Large intestine (tissue), 3 donors: ENCODE measurements around the gene VENTX. TPM values are rescaled to one million over a fixed set of nuclear protein-coding genes. Genes with fewer than 3 reads are reported as not detected.
A peak's percentile ranks its signal among the peaks of the same experiment; 100 is the strongest.
"Not testable (repeated sequence)": the region's sequence is repeated elsewhere in the genome, so short reads cannot be mapped to it uniquely, and the experiment has no call there.

Source experiments
- DNase-seq, 2 donors: peaks; one replicate each; pipeline versions ENCODE4 v3.0.0 to v3.0.0-alpha.2; 2013
- H3K27ac ChIP-seq: one replicate; pipeline ENCODE4 v1.5.1; 2013; ENCODE audit warnings: low read length
- H3K27me3 ChIP-seq: 2 replicates; pipeline ENCODE4 v1.6.1; 2013; ENCODE audit warnings: low read length; ENCODE audit not compliant: control insufficient read depth, insufficient read depth
- H3K36me3 ChIP-seq: 2 replicates; pipeline ENCODE4 v1.6.1; 2013; ENCODE audit warnings: low read length; ENCODE audit not compliant: control insufficient read depth, insufficient read depth
- H3K4me1 ChIP-seq: one replicate; pipeline ENCODE4 v1.6.1; 2013; ENCODE audit warnings: low read length; ENCODE audit not compliant: control insufficient read depth, insufficient read depth
- H3K4me3 ChIP-seq: one replicate; pipeline ENCODE4 v1.5.1; 2013; ENCODE audit warnings: low read length
- H3K9me3 ChIP-seq: one replicate; pipeline ENCODE4 v1.6.1; 2013; ENCODE audit warnings: mild to moderate bottlenecking, low read depth, low read length, moderate library complexity; ENCODE audit not compliant: control insufficient read depth
- WGBS: methylation state at CpG from one replicate; pipeline ENCODE4 v1.1.5; 2013; ENCODE audit warnings: low lambda C conversion rate; ENCODE audit not compliant: insufficient coverage; 5-methylcytosine and 5-hydroxymethylcytosine counted together
- polyA plus RNA-seq: library from polyadenylated mRNA; unstranded; fragments of 120-200 nt; gene quantifications from one replicate; pipeline ENCODE4 v1.2.1, GENCODE V29; 2013

Gene VENTX
- polyA plus RNA-seq, 1 donor: 0.22 TPM

DNA sequence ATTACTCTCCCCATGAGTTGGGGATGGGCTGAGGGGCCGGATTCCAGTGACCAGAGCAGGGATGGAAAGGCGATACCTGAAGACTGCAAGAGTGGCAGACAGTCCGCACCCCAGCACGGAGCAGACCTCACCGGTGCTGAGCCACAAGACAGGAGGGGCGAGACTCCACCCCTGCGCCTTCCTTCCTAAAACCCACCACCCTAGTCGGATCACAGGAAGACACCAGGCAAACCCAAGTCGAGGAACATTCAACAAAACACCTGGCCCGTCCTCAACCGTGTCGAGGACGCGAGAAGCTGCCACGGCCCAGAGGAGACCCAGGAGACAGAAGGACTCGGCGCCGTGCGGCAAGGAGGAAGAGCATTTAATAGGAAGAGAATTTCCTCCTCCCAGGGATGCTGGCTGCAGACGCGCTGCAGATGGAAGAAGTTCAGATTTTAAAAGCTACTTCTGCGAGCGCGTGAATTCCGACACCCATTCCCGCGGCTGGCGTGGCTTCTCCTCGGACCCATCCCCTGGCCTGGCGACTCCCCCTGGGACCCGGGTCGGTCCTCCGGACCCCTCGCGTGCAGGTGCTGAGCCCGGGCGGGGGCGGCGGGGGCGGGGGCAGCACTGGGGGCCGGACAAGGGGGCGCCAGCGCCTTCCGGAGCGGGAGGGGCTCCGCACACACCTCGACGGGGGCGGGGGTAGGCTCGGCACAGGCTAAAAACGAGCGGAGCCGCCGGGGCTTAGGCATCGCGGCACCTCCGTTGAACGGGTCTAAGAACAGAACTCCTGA, 8.2 kb upstream of the VENTX start:
- Histone ChIP-seq H3K36me3 (no peaks in the 10 kb centered on the region), H3K27me3 (peaks cover 64% of the 10 kb centered on the region), H3K4me1 (peaks cover 5% of the 10 kb centered on the region), H3K27ac (no peak overlapping the region), H3K9me3 (peaks cover 6% of the 10 kb centered on the region), H3K4me3 (no peak overlapping the region)
- no CpG with 5 or more reads among the region's 58 CpGs for WGBS
- DNase-seq: no peak

DNA sequence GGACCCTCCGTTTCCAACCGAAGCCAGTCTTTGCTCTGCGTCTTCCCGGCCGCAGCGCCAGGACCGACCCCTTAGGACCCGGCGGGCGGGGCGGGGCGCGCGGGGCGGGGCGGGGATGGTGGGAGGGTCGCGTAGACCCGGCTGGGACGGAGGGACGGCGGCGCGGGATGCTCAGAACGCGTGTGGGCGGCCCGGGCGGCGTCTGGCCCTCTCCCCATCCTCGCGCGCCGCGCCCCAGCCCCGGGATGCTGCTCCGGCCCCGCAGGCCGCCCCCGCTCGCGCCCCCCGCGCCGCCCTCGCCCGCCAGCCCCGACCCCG, 7.7 kb upstream of the VENTX start, which contains the start of gene UTF1:
Gene UTF1 (plus strand): TSS at position 174 of the 318 bp plus-strand sequence. CDS start 72 bp downstream, at position 246.
- Histone ChIP-seq H3K4me3 (no peak within 1 kb of the TSS), H3K9me3 (peaks cover 6% of the 10 kb centered on the region), H3K4me1 (peaks cover 5% of the 10 kb centered on the region), H3K27me3 (peaks cover 65% of the 10 kb centered on the region), H3K27ac (no peak within 1 kb of the TSS), H3K36me3 (no peaks in the 10 kb centered on the region)
- no CpG with 5 or more reads among the region's 49 CpGs for WGBS
- DNase-seq: no peak

DNA sequence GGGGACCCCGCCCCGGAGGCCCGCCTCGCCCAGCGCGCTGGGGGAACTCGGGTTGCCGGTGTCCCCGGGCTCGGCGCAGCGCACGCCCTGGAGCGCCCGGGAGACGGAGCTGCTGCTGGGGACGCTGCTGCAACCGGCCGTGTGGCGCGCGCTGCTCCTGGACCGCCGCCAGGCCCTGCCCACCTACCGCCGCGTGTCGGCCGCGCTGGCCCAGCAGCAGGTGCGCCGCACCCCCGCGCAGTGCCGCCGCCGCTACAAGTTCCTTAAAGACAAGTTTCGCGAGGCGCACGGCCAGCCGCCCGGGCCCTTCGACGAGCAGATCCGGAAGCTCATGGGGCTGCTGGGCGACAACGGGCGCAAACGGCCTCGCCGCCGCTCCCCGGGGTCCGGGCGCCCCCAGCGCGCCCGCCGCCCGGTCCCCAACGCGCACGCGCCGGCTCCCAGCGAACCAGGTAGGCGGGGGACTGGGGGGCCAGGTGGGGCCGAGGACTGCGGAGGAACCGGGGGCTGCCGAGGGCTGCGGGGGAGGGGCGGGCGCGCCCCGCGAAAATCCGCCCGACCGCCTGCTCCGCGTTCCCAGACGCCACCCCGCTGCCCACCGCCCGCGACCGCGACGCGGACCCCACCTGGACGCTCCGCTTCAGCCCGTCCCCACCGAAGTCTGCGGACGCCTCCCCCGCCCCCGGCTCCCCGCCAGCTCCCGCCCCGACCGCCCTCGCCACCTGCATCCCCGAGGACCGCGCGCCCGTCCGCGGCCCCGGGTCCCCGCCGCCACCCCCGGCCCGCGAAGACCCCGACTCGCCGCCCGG, 7.1 kb upstream of the VENTX start:
- Histone ChIP-seq H3K27ac (no peak overlapping the region), H3K4me1 (peaks cover 5% of the 10 kb centered on the region), H3K36me3 (no peaks in the 10 kb centered on the region), H3K4me3 (no peak overlapping the region), H3K27me3 (peaks cover 71% of the 10 kb centered on the region), H3K9me3 (peaks cover 8% of the 10 kb centered on the region)
- DNase-seq: peak; percentile 45 to 70
- WGBS: no CpG with 5 or more reads among the region's 122 CpGs

DNA sequence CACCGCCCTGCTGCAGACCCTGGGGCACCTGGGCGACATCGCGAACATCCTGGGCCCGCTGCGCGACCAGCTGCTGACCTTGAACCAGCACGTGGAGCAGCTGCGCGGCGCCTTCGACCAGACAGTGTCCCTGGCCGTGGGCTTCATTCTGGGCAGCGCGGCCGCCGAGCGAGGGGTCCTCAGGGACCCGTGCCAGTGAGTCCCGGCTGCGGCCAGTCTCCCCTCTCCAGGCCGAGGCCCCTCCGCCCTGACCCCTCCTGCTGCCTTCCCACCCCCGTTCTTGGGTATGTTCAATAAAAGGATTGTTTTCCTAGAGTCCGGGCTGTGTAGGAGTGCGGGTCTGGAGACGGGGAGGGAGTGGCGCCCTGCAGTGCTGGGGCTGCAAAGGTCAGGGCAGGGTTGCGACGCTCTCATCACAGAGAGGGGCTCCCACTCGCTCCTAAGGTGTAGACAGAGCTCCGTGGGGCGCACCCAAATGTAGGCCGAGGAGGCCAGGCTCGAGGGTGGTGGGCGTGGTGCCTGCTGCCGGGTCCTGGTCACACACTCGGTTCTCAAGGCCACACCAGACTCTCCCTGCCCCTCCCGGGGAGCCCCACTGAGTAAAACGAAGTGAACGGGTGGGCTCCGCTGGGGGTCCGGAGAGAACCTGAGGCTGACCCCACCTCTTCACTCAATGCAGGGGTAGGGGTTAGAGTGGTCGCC, 6.3 kb upstream of the VENTX start:
- Histone ChIP-seq H3K4me1 (peaks cover 8% of the 10 kb centered on the region), H3K27ac (no peak overlapping the region), H3K36me3 (no peaks in the 10 kb centered on the region), H3K27me3 (peaks cover 79% of the 10 kb centered on the region), H3K9me3 (peaks cover 9% of the 10 kb centered on the region), H3K4me3 (no peak overlapping the region)
- DNase-seq: no peak
- no CpG with 5 or more reads among the region's 44 CpGs for WGBS

DNA sequence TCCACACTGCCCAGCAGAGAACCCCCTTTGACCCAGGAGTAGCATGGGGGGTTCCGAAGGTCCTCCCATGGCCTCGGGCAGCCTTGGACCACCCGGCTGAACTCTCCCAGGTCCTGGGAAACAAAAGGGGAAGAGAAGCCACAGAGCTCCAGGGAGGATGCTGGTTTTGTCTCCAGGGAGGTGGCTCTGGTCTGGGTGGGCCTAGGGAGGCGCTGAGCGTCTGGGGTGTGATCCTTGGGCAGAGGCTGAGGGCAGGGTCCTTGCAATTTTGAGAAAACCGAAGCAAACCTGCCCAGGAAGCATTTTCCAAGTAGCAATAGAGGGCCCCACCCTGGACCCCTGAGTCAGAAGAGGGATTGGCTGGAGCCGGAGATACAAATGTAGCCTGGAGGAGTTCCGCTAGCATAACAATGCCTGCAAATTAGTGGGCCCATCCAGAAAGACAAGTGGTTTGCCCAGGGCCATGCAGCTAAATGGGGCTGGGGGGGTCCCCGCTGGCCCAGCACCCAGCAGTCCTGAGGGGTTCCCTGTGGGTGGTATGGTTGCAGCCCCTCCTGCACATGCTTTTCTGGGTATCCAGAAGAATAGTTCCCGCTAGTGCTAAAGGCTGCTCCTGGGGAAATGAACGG, 5.6 kb upstream of the VENTX start:
- DNase-seq: no peak
- Histone ChIP-seq H3K4me1 (peaks cover 8% of the 10 kb centered on the region), H3K4me3 (no peak overlapping the region), H3K27me3 (peaks cover 81% of the 10 kb centered on the region), H3K9me3 (peaks cover 9% of the 10 kb centered on the region), H3K27ac (no peak overlapping the region), H3K36me3 (no peaks in the 10 kb centered on the region)
- WGBS: no CpG with 5 or more reads among the region's 11 CpGs

DNA sequence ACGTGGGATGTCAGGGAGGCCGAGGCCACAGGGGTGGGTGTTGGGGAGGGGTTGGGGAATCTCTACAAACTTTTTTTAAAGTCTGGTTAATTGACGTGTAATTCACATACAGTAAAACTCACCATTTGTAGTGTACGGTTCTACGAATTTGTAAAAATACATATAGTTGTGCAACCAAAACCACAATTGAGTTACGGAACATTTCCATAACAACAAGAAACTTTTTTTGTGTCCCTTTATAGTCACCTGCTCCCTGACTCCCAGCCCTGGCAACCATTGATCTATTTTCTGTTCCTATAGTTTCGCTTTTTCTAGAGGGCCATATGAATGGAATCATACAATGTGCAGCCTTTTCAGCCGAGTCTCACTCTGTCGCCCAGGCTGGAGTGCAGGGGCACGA, 2.9 kb upstream of the VENTX start:
- not testable (repeated sequence) for H3K4me3 ChIP-seq
- H3K27me3 ChIP-seq: peaks cover 85% of the 10 kb centered on the region

DNA sequence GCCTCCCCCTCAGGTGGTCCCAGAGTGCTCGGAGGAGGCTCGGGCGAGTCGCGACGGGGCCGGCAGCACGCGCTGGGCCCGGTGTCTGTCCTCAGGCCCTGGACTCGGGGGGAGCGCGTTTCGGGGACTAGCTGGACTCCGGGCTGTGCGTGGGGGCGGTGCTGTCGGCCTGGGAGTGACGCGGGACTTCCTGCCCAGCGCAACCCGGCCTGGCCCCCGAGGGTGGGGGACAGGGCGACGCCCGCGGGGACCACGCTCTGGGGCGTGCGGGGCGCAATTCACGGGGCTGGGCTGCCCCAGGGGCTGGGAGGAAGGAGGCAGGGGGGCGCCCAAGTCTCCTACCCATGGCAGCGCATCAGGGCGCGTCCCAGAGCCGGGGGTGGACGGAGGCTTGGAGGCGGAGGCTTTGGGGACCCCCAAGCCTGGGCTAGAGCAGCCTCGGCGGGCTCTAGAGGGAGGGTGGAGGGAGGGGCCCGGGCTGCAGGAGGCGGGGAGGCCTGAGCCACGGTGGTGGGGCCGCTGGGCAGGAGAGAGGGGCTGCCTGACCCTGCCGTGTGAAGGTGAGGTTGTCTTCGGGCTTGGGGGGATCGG, 2.3 kb upstream of the VENTX start:
- WGBS: no CpG with 5 or more reads among the region's 48 CpGs
- Histone ChIP-seq H3K27ac (no peak overlapping the region), H3K36me3 (no peaks in the 10 kb centered on the region), H3K4me3 (no peak overlapping the region), H3K4me1 (peaks cover 19% of the 10 kb centered on the region), H3K9me3 (peaks cover 11% of the 10 kb centered on the region), H3K27me3 (peaks cover 86% of the 10 kb centered on the region)
- DNase-seq: peak in 1 of 2 donors; percentile 33

More for the DNA sequence above, 2.9 kb upstream of the VENTX start:
- H3K9me3 ChIP-seq: peaks cover 11% of the 10 kb centered on the region
- H3K4me1 ChIP-seq: peaks cover 19% of the 10 kb centered on the region
- H3K27ac ChIP-seq, DNase-seq, H3K36me3 ChIP-seq: not testable (repeated sequence)
- WGBS: no CpG with 5 or more reads among the region's 10 CpGs

DNA sequence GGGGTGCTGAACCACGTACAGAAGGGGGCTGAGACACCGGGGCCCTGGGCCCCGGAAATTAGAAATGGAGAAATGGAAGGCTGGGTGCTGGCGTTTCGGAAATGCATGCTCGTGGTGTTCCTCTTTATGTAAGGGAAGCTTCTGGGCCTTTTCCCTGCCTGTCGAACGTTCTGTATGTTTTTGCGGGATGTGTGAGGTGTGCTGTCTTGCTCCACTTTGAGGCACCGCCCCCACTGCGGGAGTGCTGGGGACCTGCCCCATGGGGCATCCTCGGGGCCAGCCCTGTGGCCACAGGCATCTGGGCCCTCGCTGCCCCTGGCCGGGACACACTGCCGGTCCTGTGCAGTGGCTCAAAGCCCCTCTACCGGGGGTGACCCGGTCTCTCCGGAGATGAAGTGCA, 1.7 kb upstream of the VENTX start:
- no peak for DNase-seq
- Histone ChIP-seq H3K27me3 (peaks cover 86% of the 10 kb centered on the region), H3K4me3 (no peak overlapping the region)

DNA sequence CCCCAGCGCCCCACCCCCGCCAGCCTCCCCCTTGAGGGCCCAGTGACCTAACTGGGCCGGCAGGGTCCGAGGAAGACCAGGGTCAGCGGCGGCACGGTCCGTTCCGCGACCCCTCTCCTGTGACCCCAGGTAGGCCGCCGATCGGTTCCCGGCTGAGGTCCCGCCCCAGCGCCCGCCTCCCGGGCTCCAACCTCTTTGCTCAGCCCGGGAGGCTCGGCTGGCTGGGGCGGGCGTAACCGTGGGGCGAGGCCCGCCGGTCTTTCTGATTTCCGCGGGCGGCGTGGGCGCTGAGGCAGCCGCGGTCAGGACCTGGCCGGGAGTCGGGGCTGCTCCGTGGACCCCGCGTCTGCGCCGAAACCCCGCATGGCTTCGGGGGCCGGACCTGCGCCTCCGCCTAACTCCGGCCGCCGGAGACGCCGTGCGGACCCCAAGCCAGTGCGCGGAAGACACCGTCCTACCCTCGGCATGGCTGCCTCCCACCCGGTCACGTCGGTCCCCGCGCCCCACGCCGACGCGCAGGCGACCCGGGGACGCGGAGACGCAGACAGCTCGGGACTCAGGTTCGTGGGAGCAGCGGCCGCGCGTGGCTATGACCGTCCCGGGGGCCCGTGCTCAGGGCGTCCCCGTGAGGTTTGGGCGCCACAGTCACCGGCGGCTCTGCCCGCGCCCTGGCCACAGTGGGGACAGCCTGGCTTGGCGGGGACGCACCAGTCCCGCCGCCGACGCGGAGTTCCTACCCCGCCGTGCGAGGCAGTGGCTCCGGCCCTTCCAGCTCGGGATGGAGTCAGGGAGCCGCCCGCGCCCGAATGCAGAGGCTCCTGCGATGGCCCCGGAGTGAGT, 1.0 kb upstream of the VENTX start:
- Histone ChIP-seq H3K9me3 (peaks cover 5% of the 10 kb centered on the region), H3K27me3 (peaks cover 84% of the 10 kb centered on the region), H3K4me1 (peaks cover 25% of the 10 kb centered on the region), H3K4me3 (no peak overlapping the region), H3K27ac (no peak overlapping the region), H3K36me3 (no peaks in the 10 kb centered on the region)
- DNase-seq: no peak
- WGBS: no CpG with 5 or more reads among the region's 103 CpGs

More for the DNA sequence above, 1.7 kb upstream of the VENTX start:
- Histone ChIP-seq H3K36me3 (no peaks in the 10 kb centered on the region), H3K9me3 (peaks cover 11% of the 10 kb centered on the region), H3K4me1 (peaks cover 23% of the 10 kb centered on the region), H3K27ac (no peak overlapping the region)
- WGBS: no CpG with 5 or more reads among the region's 18 CpGs
